ENCODE measurements around the gene S100A2. TPM values are rescaled to one million over a fixed set of nuclear protein-coding genes. Genes with fewer than 3 reads are reported as not detected.

The S100A2 gene
- total and polyA plus RNA-seq, 2 of the 13 experiments (the other 11 are each of a cell fraction or from before 2014, with no cell fraction given) = 1.2 TPM

DNA sequence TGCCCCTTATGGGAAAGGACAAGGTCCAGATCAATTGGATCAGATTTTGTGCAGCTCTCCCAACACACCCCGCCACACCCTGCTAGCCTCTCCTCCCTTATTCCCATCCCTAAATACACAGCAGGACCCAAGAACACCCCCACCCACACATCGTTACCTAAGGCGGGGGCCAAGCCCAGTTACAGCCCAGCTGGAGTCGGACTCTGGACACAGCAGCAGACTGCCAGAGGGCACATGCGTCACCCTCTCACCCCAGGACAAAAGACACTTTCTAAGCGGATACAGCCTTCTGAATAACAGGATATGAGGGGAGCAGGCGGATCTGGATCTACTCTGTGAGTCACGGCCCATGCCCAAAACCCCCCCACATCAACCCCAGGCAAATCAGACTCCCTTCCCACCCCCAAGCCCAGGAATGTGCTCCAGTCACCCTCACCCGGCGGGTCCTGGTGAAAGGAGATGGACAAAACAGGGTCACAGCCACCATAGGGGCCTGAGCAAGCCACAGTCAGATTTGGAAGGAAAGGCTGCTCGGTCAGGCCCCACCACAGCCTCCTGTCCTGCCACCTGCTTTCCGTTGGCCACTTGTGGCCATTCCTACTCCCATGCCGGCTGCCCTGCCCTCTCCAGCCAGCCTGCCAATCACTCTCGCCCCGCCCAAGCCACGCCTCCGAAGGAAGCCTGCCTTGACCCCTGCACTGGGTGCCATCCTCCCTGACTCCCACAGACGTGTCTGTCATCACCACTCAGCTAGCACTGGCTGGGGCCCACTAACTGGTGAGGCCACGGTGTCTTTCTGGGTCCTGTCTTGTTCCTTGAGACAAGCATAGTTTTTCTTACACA, 43.3 kb upstream of the S100A2 start (continued):
- TF ChIP-seq, protein P1, sequence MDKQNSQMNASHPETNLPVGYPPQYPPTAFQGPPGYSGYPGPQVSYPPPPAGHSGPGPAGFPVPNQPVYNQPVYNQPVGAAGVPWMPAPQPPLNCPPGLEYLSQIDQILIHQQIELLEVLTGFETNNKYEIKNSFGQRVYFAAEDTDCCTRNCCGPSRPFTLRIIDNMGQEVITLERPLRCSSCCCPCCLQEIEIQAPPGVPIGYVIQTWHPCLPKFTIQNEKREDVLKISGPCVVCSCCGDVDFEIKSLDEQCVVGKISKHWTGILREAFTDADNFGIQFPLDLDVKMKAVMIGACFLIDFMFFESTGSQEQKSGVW (CRISPR knock-in tag; IDR thresholded peaks at IDR 0.05; ENCODE audit: borderline replicate concordance) = no peak
- TF ChIP-seq, protein P2, sequence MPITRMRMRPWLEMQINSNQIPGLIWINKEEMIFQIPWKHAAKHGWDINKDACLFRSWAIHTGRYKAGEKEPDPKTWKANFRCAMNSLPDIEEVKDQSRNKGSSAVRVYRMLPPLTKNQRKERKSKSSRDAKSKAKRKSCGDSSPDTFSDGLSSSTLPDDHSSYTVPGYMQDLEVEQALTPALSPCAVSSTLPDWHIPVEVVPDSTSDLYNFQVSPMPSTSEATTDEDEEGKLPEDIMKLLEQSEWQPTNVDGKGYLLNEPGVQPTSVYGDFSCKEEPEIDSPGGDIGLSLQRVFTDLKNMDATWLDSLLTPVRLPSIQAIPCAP (CRISPR knock-in tag; IDR thresholded peaks at IDR 0.05; ENCODE audit: low read depth) = 0 out of 2 replicates have a peak, but pooled peaks have one; percentile 70
- no peak for TF ChIP-seq FOXP1 (IDR thresholded peaks at IDR 0.05)
- peak; percentile 18; the same call in 1 of the 2 replicates for TF ChIP-seq FOXP1 (CRISPR knock-in tag; IDR thresholded peaks at IDR 0.05)
- TF ChIP-seq KMT2B (CRISPR knock-in tag; IDR thresholded peaks at IDR 0.05) = peak; percentile 15; the same call in 1 of the 2 replicates
- TF ChIP-seq ZFP82 (CRISPR knock-in tag; IDR thresholded peaks at IDR 0.05; ENCODE audit: borderline replicate concordance) = peak; percentile 27; the same call in 1 of the 2 replicates

DNA sequence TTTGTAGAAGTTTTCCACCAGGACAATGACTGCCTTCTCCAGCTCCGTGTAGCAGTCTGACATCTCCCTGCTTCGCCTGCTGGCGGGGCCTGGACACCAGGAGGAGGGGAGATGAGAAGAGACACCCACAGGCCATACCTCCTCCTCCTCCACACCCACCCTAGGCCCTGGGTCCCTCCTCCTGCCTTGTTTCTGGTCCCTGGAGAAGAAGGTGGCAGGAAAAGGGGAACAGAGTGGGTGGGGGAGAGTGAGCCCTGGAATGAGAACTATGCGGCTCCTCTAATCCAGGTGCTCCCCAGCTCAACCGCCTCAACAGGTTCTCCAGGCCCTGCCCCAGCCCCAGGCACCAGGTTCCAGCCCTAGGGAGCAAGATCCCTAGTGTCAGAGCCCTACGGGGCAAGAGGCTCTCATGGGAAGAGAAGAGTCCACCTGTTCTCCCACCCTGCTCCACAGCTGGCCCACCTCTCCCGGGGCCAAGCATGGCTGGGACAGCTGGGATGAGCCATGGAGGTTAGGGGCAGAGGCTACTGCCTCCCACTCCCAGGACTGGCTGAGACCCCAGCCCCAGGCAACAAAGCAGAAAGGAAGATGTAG, 42.5 kb upstream of the S100A2 start:
- ATAC-seq (peak; percentile 23), DNase-seq (ENCODE audit: low spot score) (no peak), FAIRE-seq (peak; percentile 49)
- Histone ChIP-seq H4K20me1 (ENCODE audit: insufficient read depth, low read length) (no peaks in the 10 kb centered on the region), H3K27ac (ENCODE audit: extremely low read length, insufficient read depth, low read length) (peak overlapping the region; percentile 99), H3K36me3 (replicated peaks in 1 of 2; ENCODE audit: control insufficient read depth in 1 of 2, insufficient read depth in 2 of 2, low read length in 2 of 2) (no peaks in the 10 kb centered on the region; a peak in 1 of 5 replicates), H3K27me3 (ENCODE audit: control insufficient read depth in 1 of 2, insufficient read depth in 2 of 2, low read length in 2 of 2) (no peaks in the 10 kb centered on the region; a peak in 1 of 5 replicates), H3K4me3 (replicated peaks in 1 of 3; ENCODE audit: insufficient read depth in 1 of 3, low read depth in 2 of 3, low read length in 3 of 3) (peak overlapping the region; percentile 62 to 83 (median 64)), H2AFZ (ENCODE audit: low read length) (no peak overlapping the region), H3K9me3 (ENCODE audit: low read length) (no peaks in the 10 kb centered on the region), H3K9ac (ENCODE audit: insufficient read depth, low read depth, low read length) (peak overlapping the region; percentile 87), H3K79me2 (ENCODE audit: insufficient read depth, low read length) (peaks cover 12% of the 10 kb centered on the region), H3K4me1 (ENCODE audit: insufficient read depth, low read length) (peaks cover 53% of the 10 kb centered on the region), H3K4me2 (ENCODE audit: low read depth, low read length) (peak overlapping the region; percentile 98)
- in situ Hi-C loops (cut with HindIII; ENCODE audit: extremely low pct_ligation_motif_present, low pct_unique_long_range_greater_than_20kb) = no loop called here
- ChIA-PET POLR2A (interaction anchor here (0.7 to 12.2 kb wide), 14 partner anchors 8 to 382 kb away, joined by 3 to 390 read pairs (median 6); partner anchors contain the start of genes CHTOP, INTS3, RPS27 and S100A1), CTCF (ENCODE audit: low intra/inter-chr PET ratio, low total read pairs) (no interaction called here)
- intact Hi-C loops (cut with micrococcal nuclease; ENCODE audit: unreplicated experiment) = loop anchor here (2.0 kb wide), 1 partner anchor 19 kb away; the partner anchor contains the start of gene S100A13
- TSS peak; percentile 66 for BruUV-seq (replicated peaks)
- WGBS (ENCODE audit: low lambda C conversion rate) = 56% methylated on average over 4 of the region's 7 CpGs
- TF ChIP-seq ZNF441 (CRISPR knock-in tag; IDR thresholded peaks at IDR 0.05; ENCODE audit: borderline replicate concordance) (no peak), FOXK1 (CRISPR knock-in tag; IDR thresholded peaks at IDR 0.05; ENCODE audit: borderline replicate concordance, low read depth) (no peak), ERF (CRISPR knock-in tag; IDR thresholded peaks at IDR 0.05) (peak; percentile 10; the same call in 1 of the 2 replicates), NONO (IDR thresholded peaks at IDR 0.05) (no peak), NONO (CRISPR knock-in tag; conservative IDR thresholded peaks at IDR 0.05) (peak; percentile 20; the same call in 1 of the 2 replicates), ZFP37 (CRISPR knock-in tag; IDR thresholded peaks at IDR 0.05; ENCODE audit: borderline replicate concordance) (no peak), TCF7 (IDR thresholded peaks at IDR 0.05; ENCODE audit: low read depth) (no peak), KLF6 (CRISPR knock-in tag; IDR thresholded peaks at IDR 0.05) (no peak), ZNF567 (CRISPR knock-in tag; IDR thresholded peaks at IDR 0.05; ENCODE audit: borderline replicate concordance) (no peak)
- TF ChIP-seq, protein P3, sequence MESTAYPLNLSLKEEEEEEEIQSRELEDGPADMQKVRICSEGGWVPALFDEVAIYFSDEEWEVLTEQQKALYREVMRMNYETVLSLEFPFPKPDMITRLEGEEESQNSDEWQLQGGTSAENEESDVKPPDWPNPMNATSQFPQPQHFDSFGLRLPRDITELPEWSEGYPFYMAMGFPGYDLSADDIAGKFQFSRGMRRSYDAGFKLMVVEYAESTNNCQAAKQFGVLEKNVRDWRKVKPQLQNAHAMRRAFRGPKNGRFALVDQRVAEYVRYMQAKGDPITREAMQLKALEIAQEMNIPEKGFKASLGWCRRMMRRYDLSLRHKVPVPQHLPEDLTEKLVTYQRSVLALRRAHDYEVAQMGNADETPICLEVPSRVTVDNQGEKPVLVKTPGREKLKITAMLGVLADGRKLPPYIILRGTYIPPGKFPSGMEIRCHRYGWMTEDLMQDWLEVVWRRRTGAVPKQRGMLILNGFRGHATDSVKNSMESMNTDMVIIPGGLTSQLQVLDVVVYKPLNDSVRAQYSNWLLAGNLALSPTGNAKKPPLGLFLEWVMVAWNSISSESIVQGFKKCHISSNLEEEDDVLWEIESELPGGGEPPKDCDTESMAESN (CRISPR knock-in tag; conservative IDR thresholded peaks at IDR 0.05) = 0 out of 2 replicates have a peak, but pooled peaks have one; percentile 5
- TF ChIP-seq, protein P4, sequence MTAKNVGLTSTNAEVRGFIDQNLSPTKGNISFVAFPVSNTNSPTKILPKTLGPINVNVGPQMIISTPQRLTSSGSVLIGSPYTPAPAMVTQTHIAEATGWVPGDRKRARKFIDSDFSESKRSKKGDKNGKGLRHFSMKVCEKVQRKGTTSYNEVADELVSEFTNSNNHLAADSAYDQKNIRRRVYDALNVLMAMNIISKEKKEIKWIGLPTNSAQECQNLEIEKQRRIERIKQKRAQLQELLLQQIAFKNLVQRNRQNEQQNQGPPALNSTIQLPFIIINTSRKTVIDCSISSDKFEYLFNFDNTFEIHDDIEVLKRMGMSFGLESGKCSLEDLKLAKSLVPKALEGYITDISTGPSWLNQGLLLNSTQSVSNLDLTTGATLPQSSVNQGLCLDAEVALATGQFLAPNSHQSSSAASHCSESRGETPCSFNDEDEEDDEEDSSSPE (CRISPR knock-in tag; IDR thresholded peaks at IDR 0.05) = no peak

All from HepG2 (cell line).